IMR-90 (cell line): ENCODE measurements around the gene SLC7A9.

ENCODE experiments used
- BHLHE40 ChIP-seq: fragments of 150-350 bp; IDR thresholded peaks from 2 replicates; pipeline ENCODE4 v1.6.1; 2016; ENCODE audit warnings: mild to moderate bottlenecking, low read depth, low read length
- CEBPB ChIP-seq: IDR thresholded peaks from 2 replicates; pipeline ENCODE4 v1.6.1; 2012; ENCODE audit warnings: low read depth, low read length, improper control_type of control experiment
- CHD1 ChIP-seq: IDR thresholded peaks from 2 replicates; pipeline ENCODE4 v1.6.1; 2012; ENCODE audit warnings: low read depth, low read length, improper control_type of control experiment
- CTCF ChIP-seq: conservative IDR thresholded peaks from 2 replicates; pipeline ENCODE4 v1.5.1; 2012; ENCODE audit warnings: mild to moderate bottlenecking, low read depth, low read length, improper control_type of control experiment
- ELK1 ChIP-seq: fragments of 150-350 bp; IDR thresholded peaks from 2 replicates; pipeline ENCODE4 v1.6.1; 2016; ENCODE audit warnings: low read depth, mild to moderate bottlenecking, low read length, moderate library complexity, borderline replicate concordance
- FOS ChIP-seq: fragments of 150-350 bp; IDR thresholded peaks from 2 replicates; pipeline ENCODE4 v1.6.1; 2016; ENCODE audit warnings: low read depth, low read length
- MAFK ChIP-seq: IDR thresholded peaks from 2 replicates; pipeline ENCODE4 v1.6.1; 2012; ENCODE audit warnings: low read depth, low read length, improper control_type of control experiment
- POLR2A ChIP-seq: IDR thresholded peaks from 2 replicates; pipeline ENCODE4 v1.6.1; 2012; ENCODE audit warnings: mild to moderate bottlenecking, low read depth, low read length
- RAD21 ChIP-seq: IDR thresholded peaks from 2 replicates; pipeline ENCODE4 v1.6.1; 2012; ENCODE audit warnings: low read length, improper control_type of control experiment
- RCOR1 ChIP-seq: IDR thresholded peaks from 2 replicates; pipeline ENCODE4 v1.6.1; 2012; ENCODE audit warnings: mild to moderate bottlenecking, low read length, improper control_type of control experiment; ENCODE audit not compliant: insufficient replicate concordance
- RFX5 ChIP-seq: IDR thresholded peaks from 2 replicates; pipeline ENCODE4 v1.8.0; 2012; ENCODE audit warnings: low read depth, mild to moderate bottlenecking, low read length, moderate library complexity
- SMC3 ChIP-seq: fragments of 150-350 bp; IDR thresholded peaks from 2 replicates; pipeline ENCODE4 v1.6.1; 2016; ENCODE audit warnings: low read depth, mild to moderate bottlenecking, antibody characterized with exemption, low read length, moderate library complexity
- USF2 ChIP-seq: fragments of 150-350 bp; IDR thresholded peaks from 2 replicates; pipeline ENCODE4 v1.6.1; 2017; ENCODE audit warnings: mild to moderate bottlenecking, antibody characterized with exemption, low read length, low read depth

GRCh38 chr19:32872391-32872790 lies 2.8 kb upstream of the SLC7A9 start:
- TF ChIP-seq CTCF = no peak
- no peak for TF ChIP-seq RAD21
- no peak for TF ChIP-seq MAFK
- no peak for TF ChIP-seq BHLHE40
- no peak for TF ChIP-seq USF2
- no peak for TF ChIP-seq POLR2A
- TF ChIP-seq CEBPB = no peak
- TF ChIP-seq RFX5 = no peak
- no peak for TF ChIP-seq ELK1
- TF ChIP-seq CHD1 = no peak
- no peak for TF ChIP-seq FOS
- no peak for TF ChIP-seq SMC3
- TF ChIP-seq RCOR1 = no peak
